ENCODE data around the gene TMEM168.

TMEM168 gene

GRCh38 chr7:112715525-112715924 is 74.7 kb downstream of the TMEM168 start:
- TF ChIP-seq TCF4 (CRISPR knock-in tag; IDR thresholded peaks at IDR 0.05; ENCODE audit: borderline replicate concordance): no peak
- no peak for TF ChIP-seq ZNF70 (CRISPR knock-in tag; IDR thresholded peaks at IDR 0.05)
- TF ChIP-seq TSHZ2 (CRISPR knock-in tag; IDR thresholded peaks at IDR 0.05): no peak
- TF ChIP-seq BACH2 (CRISPR knock-in tag; IDR thresholded peaks at IDR 0.05; ENCODE audit: borderline replicate concordance): no peak
- TF ChIP-seq ZNF8 (CRISPR knock-in tag; IDR thresholded peaks at IDR 0.05): no peak
- no peak for TF ChIP-seq ZFP3 (CRISPR knock-in tag; IDR thresholded peaks at IDR 0.05)
- no peak for TF ChIP-seq CREB5 (CRISPR knock-in tag; IDR thresholded peaks at IDR 0.05; ENCODE audit: low read depth)
- no peak for ATAC-seq

- ATAC-seq: no peak
- TF ChIP-seq ZFP3 (CRISPR knock-in tag; IDR thresholded peaks at IDR 0.05): no peak
- TF ChIP-seq PATZ1 (CRISPR knock-in tag; IDR thresholded peaks at IDR 0.05; ENCODE audit: borderline replicate concordance): no peak
- TF ChIP-seq CSDC2 (CRISPR knock-in tag; IDR thresholded peaks at IDR 0.05): no peak
- TF ChIP-seq ARNTL (CRISPR knock-in tag; IDR thresholded peaks at IDR 0.05; ENCODE audit: borderline replicate concordance, low read depth): no peak
- TF ChIP-seq GLIS3 (CRISPR knock-in tag; IDR thresholded peaks at IDR 0.05): no peak
- TF ChIP-seq ZNF565 (CRISPR knock-in tag; conservative IDR thresholded peaks at IDR 0.05; ENCODE audit: low read depth): no peak
- no peak for TF ChIP-seq PPARA (CRISPR knock-in tag; IDR thresholded peaks at IDR 0.05; ENCODE audit: borderline replicate concordance)
- no peak for TF ChIP-seq ISL1 (CRISPR knock-in tag; IDR thresholded peaks at IDR 0.05)
- no peak for TF ChIP-seq ZC3H10 (CRISPR knock-in tag; IDR thresholded peaks at IDR 0.05)
- TF ChIP-seq ZNF8 (CRISPR knock-in tag; IDR thresholded peaks at IDR 0.05): no peak
- no peak for TF ChIP-seq ZNF70 (CRISPR knock-in tag; IDR thresholded peaks at IDR 0.05)
- no peak for TF ChIP-seq BACH2 (CRISPR knock-in tag; IDR thresholded peaks at IDR 0.05; ENCODE audit: borderline replicate concordance)
- no peak for TF ChIP-seq TOX (CRISPR knock-in tag; IDR thresholded peaks at IDR 0.05; ENCODE audit: borderline replicate concordance)
- TF ChIP-seq SNAI2 (CRISPR knock-in tag; IDR thresholded peaks at IDR 0.05): no peak
Observed at GRCh38 chr7:112714917-112715316, 75.3 kb downstream of the TMEM168 start.
